ENCODE results near the gene CORO2B. TPM values are rescaled to one million over a fixed set of nuclear protein-coding genes. Genes with fewer than 3 reads are reported as not detected.

CORO2B gene
- total and polyA plus RNA-seq, 2 experiments from 2014 or later, result 1.6 to 4.6 TPM

GRCh38 chr15:68729789-68730411 is 151.1 kb downstream of the CORO2B start:
- Mint-ChIP-seq H3K27me3 (ENCODE audit: insufficient read depth, low read depth, poor library complexity) (peaks cover 6% of the 10 kb centered on the region), H3K4me3 (no peak overlapping the region), H3K27ac (no peak overlapping the region), H3K4me1 (peaks cover 16% of the 10 kb centered on the region), H3K9me3 (no peaks in the 10 kb centered on the region), H3K36me3 (ENCODE audit: low read depth) (no peaks in the 10 kb centered on the region)
- Histone ChIP-seq H3K79me2 (replicated peaks; ENCODE audit: insufficient read depth) (no peaks in the 10 kb centered on the region), H3K4me3 (no peak overlapping the region), H2AFZ (no peak overlapping the region), H3K4me1 (ENCODE audit: insufficient read depth) (no peaks in the 10 kb centered on the region), H4K20me1 (replicated peaks; ENCODE audit: insufficient read depth) (no peaks in the 10 kb centered on the region), H3K36me3 (ENCODE audit: insufficient read depth) (no peaks in the 10 kb centered on the region), H3K9me2 (ENCODE audit: insufficient read depth) (no peaks in the 10 kb centered on the region), H3K27me3 (ENCODE audit: insufficient read depth) (no peaks in the 10 kb centered on the region), H3F3A (replicated peaks; ENCODE audit: low read depth) (no peaks in the 10 kb centered on the region), H3K27ac (ENCODE audit: low read depth) (no peak overlapping the region), H3K4me2 (no peak overlapping the region)
- no peak; the same call in 2 of the 3 replicates for ATAC-seq
- TF ChIP-seq CTCF (conservative IDR thresholded peaks at IDR 0.05; ENCODE audit: low read depth in 2 of 2) (no peak), ZNF114 (CRISPR knock-in tag; IDR thresholded peaks at IDR 0.05) (no peak), ZNF462 (CRISPR knock-in tag; IDR thresholded peaks at IDR 0.05) (no peak), ETS1 (IDR thresholded peaks at IDR 0.05) (no peak), POLR2AphosphoS5 (IDR thresholded peaks at IDR 0.05; ENCODE audit: low read depth) (no peak), EZH2phosphoT487 (IDR thresholded peaks at IDR 0.05; ENCODE audit: unreplicated experiment) (no peak), EZH2 (IDR thresholded peaks at IDR 0.05; ENCODE audit: low read depth, unreplicated experiment) (no peak), CREB1 (CRISPR knock-in tag; IDR thresholded peaks at IDR 0.05; ENCODE audit: low read depth) (no peak), REST (IDR thresholded peaks at IDR 0.05; ENCODE audit: unreplicated experiment) (no peak), JUNB (IDR thresholded peaks at IDR 0.05; ENCODE audit: unreplicated experiment) (no peak), ZNF331 (CRISPR knock-in tag; IDR thresholded peaks at IDR 0.05; ENCODE audit: low read depth) (no peak), STAT1 (IDR thresholded peaks at IDR 0.05; ENCODE audit: unreplicated experiment) (no peak), NANOG (IDR thresholded peaks at IDR 0.05; ENCODE audit: borderline replicate concordance) (no peak)
- no peak for DNase-seq (ENCODE audit: low spot score)

Data from GM23338 (cell line).